Glutamatergic neuron (in vitro differentiated cells): Measurements from ENCODE around the gene HOXB3. TPM values are rescaled to one million over a fixed set of nuclear protein-coding genes. Genes with fewer than 3 reads are reported as not detected.

Experiments used
- DNase-seq: peaks from one replicate; pipeline ENCODE4 v3.0.0; 2022
- H3K27ac Mint-ChIP-seq: one replicate; pipeline ENCODE4 v1.8.0; 2020; ENCODE audit warnings: mild to moderate bottlenecking, mixed read lengths, inconsistent platforms; ENCODE audit not compliant: unreplicated experiment
- H3K27me3 Mint-ChIP-seq: one replicate; pipeline ENCODE4 v1.8.0; 2020; ENCODE audit warnings: mild to moderate bottlenecking, moderate library complexity, mixed read lengths, inconsistent platforms; ENCODE audit not compliant: unreplicated experiment
- H3K36me3 Mint-ChIP-seq: one replicate; pipeline ENCODE4 v1.8.0; 2020; ENCODE audit warnings: mild to moderate bottlenecking, mixed read lengths, inconsistent platforms; ENCODE audit not compliant: unreplicated experiment
- H3K4me1 Mint-ChIP-seq: one replicate; pipeline ENCODE4 v1.8.0; 2020; ENCODE audit warnings: mild to moderate bottlenecking, low read depth, mixed read lengths, inconsistent platforms; ENCODE audit not compliant: unreplicated experiment
- H3K4me3 Mint-ChIP-seq: one replicate; pipeline ENCODE4 v1.8.0; 2020; ENCODE audit warnings: mild to moderate bottlenecking, mixed read lengths, inconsistent platforms; ENCODE audit not compliant: unreplicated experiment
- H3K9me3 Mint-ChIP-seq: one replicate; pipeline ENCODE4 v1.8.0; 2020; ENCODE audit warnings: mild to moderate bottlenecking, moderate library complexity, mixed read lengths, inconsistent platforms; ENCODE audit not compliant: unreplicated experiment
- CTCF ChIP-seq: fragments of 200-600 bp; sonication (generic); IDR thresholded peaks from one replicate; pipeline ENCODE4 v1.5.0; 2021; ENCODE audit not compliant: partially characterized antibody, unreplicated experiment
- total RNA-seq: library from RNA; stranded (reverse); fragmentation: NEBNext Ultra II Directional; extraction: Animal tissue kit (Norgen Biotek cat#: 25700); gene quantifications from one replicate; pipeline ENCODE4 v1.2.1, GENCODE V29; 2021; ENCODE audit not compliant: unreplicated experiment

HOXB3 gene
- total RNA-seq, 1 donor from 2014 or later = not detected

DNA sequence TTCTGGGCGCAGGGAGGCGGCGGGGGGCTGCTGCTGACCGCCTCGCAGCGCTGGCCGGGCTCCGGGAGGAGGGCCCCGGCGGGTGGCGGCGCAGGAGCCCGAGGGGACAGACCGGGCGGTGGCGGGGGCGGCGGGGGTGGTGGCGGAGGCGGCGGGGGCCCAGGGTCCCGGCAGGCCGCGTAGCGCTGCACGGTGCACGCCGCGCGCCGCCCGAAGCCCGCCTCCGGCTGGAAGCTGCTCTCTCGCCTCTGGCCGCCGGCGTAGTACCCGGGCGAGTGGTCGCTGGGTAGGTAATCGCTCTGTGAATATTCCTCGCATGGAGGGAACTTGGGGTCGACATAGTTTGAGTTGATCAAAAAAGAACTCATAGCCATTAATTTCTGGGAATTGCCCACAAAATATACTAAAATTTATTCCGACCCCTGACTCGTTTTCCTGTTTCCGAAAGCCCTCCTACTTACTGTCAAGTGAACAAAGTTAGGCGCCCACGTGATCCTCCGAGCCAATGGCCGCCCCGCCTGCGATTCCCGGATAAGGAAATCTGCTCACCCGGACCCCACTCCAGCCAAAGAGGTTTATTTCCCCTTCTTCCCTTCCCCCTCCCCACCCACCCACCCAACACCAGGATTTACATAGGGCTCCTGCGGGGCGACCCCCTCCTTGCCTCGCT lies 12.0 kb downstream of the HOXB3 start, which contains the start of gene HOXB4:
HOXB4 (minus strand) TSS at position 405 of the 670 bp plus-strand sequence; CDS start at position 374, 31 bp downstream.
- no peak for TF ChIP-seq CTCF
- H3K27ac Mint-ChIP-seq = no peak within 1 kb of the TSS
- H3K36me3 Mint-ChIP-seq = no peaks in the 10 kb centered on the region
- H3K9me3 Mint-ChIP-seq = peaks cover 21% of the 10 kb centered on the region
- peaks cover 60% of the 10 kb centered on the region for H3K27me3 Mint-ChIP-seq
- no peaks in the 10 kb centered on the region for H3K4me1 Mint-ChIP-seq
- peak; percentile 54 for DNase-seq
- peak within 1 kb of the TSS; percentile 15 for H3K4me3 Mint-ChIP-seq

- Mint-ChIP-seq H3K4me1 (no peaks in the 10 kb centered on the region), H3K27me3 (peaks cover 54% of the 10 kb centered on the region), H3K36me3 (no peaks in the 10 kb centered on the region), H3K27ac (no peak overlapping the region), H3K4me3 (no peak overlapping the region), H3K9me3 (peaks cover 19% of the 10 kb centered on the region)
- DNase-seq = no peak
- no peak for TF ChIP-seq CTCF
Measured at GRCh38 chr17:48577330-48577945, 12.6 kb downstream of the HOXB3 start.

DNA sequence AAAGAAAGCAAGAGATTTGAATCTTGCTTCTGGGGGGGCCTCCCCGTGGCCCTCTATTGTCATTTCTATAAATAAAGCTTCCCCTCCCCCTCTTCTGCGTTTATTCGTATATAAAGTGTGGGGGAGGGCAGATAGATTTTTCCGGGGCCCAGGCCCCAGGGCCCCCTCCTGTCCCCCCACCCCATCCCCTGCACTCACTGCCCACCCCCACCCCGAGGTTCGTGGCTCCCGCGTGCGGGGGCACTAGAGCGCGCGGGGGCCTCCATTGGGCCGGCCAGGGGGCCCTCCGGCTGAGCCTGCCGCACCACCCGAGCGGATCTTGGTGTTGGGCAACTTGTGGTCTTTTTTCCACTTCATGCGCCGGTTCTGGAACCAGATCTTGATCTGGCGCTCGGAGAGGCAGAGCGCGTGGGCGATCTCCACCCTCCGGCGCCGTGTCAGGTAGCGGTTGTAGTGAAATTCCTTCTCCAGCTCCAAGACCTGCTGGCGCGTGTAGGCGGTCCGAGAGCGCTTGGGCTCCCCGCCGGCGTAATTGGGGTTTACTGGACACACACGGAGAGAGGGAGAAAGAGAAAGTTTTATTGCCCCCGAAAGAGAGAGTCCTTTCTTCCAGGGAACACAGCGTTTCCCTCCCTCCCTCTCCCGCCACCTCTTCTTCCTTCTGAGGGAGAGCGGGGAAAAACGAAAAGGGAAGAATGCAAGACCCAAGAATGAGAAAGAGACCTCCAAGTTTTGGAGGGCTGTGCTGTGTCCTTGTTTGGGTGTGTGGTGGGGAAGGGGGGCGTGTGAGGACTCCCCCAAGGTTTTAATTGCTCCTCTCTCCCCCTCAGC lies 13.3 kb downstream of the HOXB3 start:
- Mint-ChIP-seq H3K4me3 (no peak overlapping the region), H3K9me3 (peaks cover 17% of the 10 kb centered on the region), H3K4me1 (no peaks in the 10 kb centered on the region), H3K36me3 (no peaks in the 10 kb centered on the region), H3K27ac (no peak overlapping the region), H3K27me3 (peaks cover 53% of the 10 kb centered on the region)
- TF ChIP-seq CTCF = no peak
- no peak for DNase-seq

GRCh38 chr17:48575673-48576478 lies 14.2 kb downstream of the HOXB3 start:
- no peak for DNase-seq
- no peak overlapping the region for H3K4me3 Mint-ChIP-seq
- no peak overlapping the region for H3K27ac Mint-ChIP-seq
- no peaks in the 10 kb centered on the region for H3K36me3 Mint-ChIP-seq
- peaks cover 17% of the 10 kb centered on the region for H3K9me3 Mint-ChIP-seq
- peaks cover 54% of the 10 kb centered on the region for H3K27me3 Mint-ChIP-seq
- no peaks in the 10 kb centered on the region for H3K4me1 Mint-ChIP-seq
- TF ChIP-seq CTCF = no peak
